ENCODE data around the gene PHF12.

PHF12 gene

DNA sequence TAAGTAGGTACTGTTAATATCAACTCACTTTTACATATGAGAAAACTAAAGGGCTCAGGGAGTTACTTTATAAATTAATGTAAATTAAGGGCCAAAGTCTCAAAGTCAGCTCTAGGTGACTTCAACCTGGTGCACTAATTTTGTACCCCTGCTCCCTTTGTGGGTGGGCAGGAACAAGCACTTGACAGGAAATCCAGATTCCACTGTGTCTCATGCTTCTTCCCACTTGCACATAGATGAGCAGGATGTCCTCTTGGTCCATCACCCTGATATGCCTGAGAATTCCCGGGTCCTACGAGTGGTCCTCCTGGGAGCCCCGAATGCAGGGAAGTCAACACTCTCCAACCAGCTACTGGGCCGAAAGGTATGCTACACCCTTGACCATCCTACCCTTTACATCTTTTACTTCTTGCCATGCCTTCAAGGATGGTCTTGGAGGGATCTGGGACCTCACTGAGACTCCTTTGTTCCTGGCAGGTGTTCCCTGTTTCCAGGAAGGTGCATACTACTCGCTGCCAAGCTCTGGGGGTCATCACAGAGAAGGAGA, 95.2 kb downstream of the PHF12 start:
- H3K27me3 ChIP-seq (ENCODE audit: control insufficient read depth in 1 of 2, insufficient read depth in 2 of 2, low read length in 2 of 2): no peaks in the 10 kb centered on the region
- peaks cover 6 to 17% of the 10 kb centered on the region in 2 donors for H3K4me1 ChIP-seq (ENCODE audit: control insufficient read depth in 1 of 2, insufficient read depth in 2 of 2, low read length in 2 of 2)
- peak overlapping the region in 1 of 2 donors; percentile 94 for H3K4me3 ChIP-seq (ENCODE audit: low read depth in 1 of 2, low read length in 2 of 2)
- peaks cover 8 to 27% of the 10 kb centered on the region in 2 donors for H3K36me3 ChIP-seq (ENCODE audit: control insufficient read depth in 1 of 2, insufficient read depth in 2 of 2, low read length in 2 of 2)
- H3K9me3 ChIP-seq (ENCODE audit: control insufficient read depth in 1 of 2, low read length in 2 of 2): no peaks in the 10 kb centered on the region
- H3K9ac ChIP-seq (ENCODE audit: low read depth in 1 of 2, low read length in 2 of 2): no peak overlapping the region
- H3K27ac ChIP-seq (ENCODE audit: low read depth, low read length): no peak overlapping the region

GRCh38 chr17:28855336-28855679, 96.0 kb downstream of the PHF12 start:
- Histone ChIP-seq H3K4me1 (ENCODE audit: control insufficient read depth in 1 of 2, insufficient read depth in 2 of 2, low read length in 2 of 2) (peaks cover 6 to 13% of the 10 kb centered on the region in 2 donors), H3K27me3 (ENCODE audit: control insufficient read depth in 1 of 2, insufficient read depth in 2 of 2, low read length in 2 of 2) (no peaks in the 10 kb centered on the region), H3K9me3 (ENCODE audit: control insufficient read depth in 1 of 2, low read length in 2 of 2) (no peaks in the 10 kb centered on the region), H3K27ac (ENCODE audit: low read depth, low read length) (no peak overlapping the region), H3K4me3 (ENCODE audit: low read depth in 1 of 2, low read length in 2 of 2) (peak overlapping the region; percentile 91 to 94), H3K9ac (ENCODE audit: low read depth in 1 of 2, low read length in 2 of 2) (peak overlapping the region; percentile 75 to 83), H3K36me3 (ENCODE audit: control insufficient read depth in 1 of 2, insufficient read depth in 2 of 2, low read length in 2 of 2) (peaks cover 5 to 22% of the 10 kb centered on the region in 2 donors)

All from duodenal mucosa (tissue), 2 donors.